Neural crest cell (in vitro differentiated cells): ENCODE data around the gene LSM2. TPM values are rescaled to one million over a fixed set of nuclear protein-coding genes. Genes with fewer than 3 reads are reported as not detected.

Source experiments
- DNase-seq: peaks from one replicate; pipeline ENCODE4 v3.0.0; 2021; ENCODE audit warnings: low read depth, mixed read lengths, low spot score
- H3K27ac Mint-ChIP-seq: one replicate; pipeline ENCODE4 v1.8.0; 2021; ENCODE audit warnings: mild to moderate bottlenecking, mixed read lengths; ENCODE audit not compliant: unreplicated experiment
- H3K27me3 Mint-ChIP-seq: 2 replicates; pipeline ENCODE4 v1.8.0; 2021; ENCODE audit warnings: low read depth, mild to moderate bottlenecking, mixed read lengths
- H3K36me3 Mint-ChIP-seq: 2 replicates; pipeline ENCODE4 v1.8.0; 2021; ENCODE audit warnings: low read depth, mild to moderate bottlenecking, mixed read lengths
- H3K4me1 Mint-ChIP-seq: 2 replicates; pipeline ENCODE4 v1.8.0; 2021; ENCODE audit warnings: mixed read lengths
- H3K4me3 Mint-ChIP-seq: one replicate; pipeline ENCODE4 v1.8.0; 2021; ENCODE audit warnings: mild to moderate bottlenecking, mixed read lengths
- H3K9me3 Mint-ChIP-seq: 2 replicates; pipeline ENCODE4 v1.8.0; 2021; ENCODE audit warnings: mixed read lengths
- total RNA-seq: library from RNA; stranded (reverse); gene quantifications from 2 replicates; pipeline ENCODE4 v1.2.1, GENCODE V29; 2021
- TF ChIP-seq, protein P1 (sequence below): fragments of 200-600 bp; sonication (generic); conservative IDR thresholded peaks from 2 replicates; pipeline ENCODE4 v1.5.0; 2021; ENCODE audit warnings: antibody characterized with exemption, mild to moderate bottlenecking

The LSM2 gene
- total RNA-seq, 1 donor from 2014 or later, result 135 TPM

DNA sequence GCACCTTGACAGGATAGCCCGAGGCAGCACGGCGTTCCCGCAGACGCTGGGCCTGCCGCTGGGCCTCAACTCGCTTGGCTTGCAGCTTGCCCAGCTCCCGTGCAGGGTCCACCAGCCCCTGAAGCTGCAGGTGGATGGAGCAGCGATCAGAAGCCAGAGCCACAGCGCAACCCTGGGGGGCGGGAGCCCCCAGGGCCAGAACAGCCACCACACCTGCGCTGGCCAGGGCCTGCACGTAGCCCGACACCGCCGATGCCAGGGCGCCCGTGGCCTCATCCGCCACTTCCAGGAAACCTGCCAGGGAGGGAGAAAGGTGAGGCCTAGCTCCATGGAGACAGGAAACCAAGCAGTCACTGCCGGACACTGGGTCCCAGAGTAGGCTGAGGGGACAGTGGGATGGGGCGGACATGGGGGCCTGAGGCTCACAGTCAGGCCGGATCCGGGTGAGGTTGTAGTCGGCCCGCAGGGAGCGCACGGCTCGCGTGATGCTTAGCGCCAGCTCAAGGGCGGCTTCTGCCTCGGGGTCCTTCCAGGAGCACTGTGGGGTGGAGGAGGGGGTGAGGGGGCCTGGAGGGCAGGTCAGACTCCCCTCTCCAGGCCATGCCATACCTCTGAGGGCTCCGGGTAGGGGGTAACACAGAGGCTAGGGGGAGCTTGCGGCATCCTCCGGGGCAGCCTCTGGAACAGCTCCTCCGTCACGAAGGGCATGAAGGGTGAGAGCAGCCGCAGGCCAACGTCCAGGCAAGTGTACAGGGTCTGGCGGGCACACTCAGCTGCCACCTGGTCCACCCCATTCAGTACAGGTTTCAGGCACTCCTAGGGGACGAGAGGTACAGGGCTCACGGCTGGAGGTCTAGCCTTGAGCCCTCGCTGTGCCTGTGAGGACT is 27.5 kb downstream of the LSM2 start:
- Mint-ChIP-seq H3K9me3 (no peaks in the 10 kb centered on the region), H3K36me3 (peaks cover 2% of the 10 kb centered on the region), H3K4me1 (no peaks in the 10 kb centered on the region), H3K4me3 (no peak overlapping the region), H3K27me3 (no peaks in the 10 kb centered on the region), H3K27ac (no peak overlapping the region)
- DNase-seq, result no peak
- TF ChIP-seq, protein P1, sequence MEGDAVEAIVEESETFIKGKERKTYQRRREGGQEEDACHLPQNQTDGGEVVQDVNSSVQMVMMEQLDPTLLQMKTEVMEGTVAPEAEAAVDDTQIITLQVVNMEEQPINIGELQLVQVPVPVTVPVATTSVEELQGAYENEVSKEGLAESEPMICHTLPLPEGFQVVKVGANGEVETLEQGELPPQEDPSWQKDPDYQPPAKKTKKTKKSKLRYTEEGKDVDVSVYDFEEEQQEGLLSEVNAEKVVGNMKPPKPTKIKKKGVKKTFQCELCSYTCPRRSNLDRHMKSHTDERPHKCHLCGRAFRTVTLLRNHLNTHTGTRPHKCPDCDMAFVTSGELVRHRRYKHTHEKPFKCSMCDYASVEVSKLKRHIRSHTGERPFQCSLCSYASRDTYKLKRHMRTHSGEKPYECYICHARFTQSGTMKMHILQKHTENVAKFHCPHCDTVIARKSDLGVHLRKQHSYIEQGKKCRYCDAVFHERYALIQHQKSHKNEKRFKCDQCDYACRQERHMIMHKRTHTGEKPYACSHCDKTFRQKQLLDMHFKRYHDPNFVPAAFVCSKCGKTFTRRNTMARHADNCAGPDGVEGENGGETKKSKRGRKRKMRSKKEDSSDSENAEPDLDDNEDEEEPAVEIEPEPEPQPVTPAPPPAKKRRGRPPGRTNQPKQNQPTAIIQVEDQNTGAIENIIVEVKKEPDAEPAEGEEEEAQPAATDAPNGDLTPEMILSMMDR, result no peak

DNA sequence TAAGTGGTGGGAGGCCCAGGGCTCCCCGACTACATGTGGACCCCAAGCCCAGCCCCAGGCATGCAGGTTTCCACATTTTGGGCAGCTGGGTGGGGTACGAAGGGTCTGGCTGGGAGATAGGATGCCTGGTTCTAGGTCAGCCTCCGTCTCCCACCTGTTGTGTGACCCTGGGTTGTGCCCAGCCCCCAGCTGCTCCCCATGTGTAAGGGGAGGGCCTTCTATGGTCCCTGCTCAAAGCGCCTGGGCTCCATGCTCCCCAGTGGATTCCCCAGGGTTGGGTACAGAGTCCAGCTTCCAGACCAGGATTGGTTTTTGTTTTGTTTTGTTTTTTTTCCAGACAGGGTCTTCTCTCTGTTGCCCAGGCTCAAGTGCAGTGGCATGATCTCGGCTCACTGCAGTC is 28.6 kb downstream of the LSM2 start:
- no peaks in the 10 kb centered on the region for H3K27me3 Mint-ChIP-seq
- H3K9me3 Mint-ChIP-seq, result no peaks in the 10 kb centered on the region
- no peaks in the 10 kb centered on the region for H3K4me1 Mint-ChIP-seq
- TF ChIP-seq, protein P1, result no peak
- H3K4me3 Mint-ChIP-seq, result no peak overlapping the region
- no peak overlapping the region for H3K27ac Mint-ChIP-seq
- DNase-seq, result no peak
- H3K36me3 Mint-ChIP-seq, result no peaks in the 10 kb centered on the region

DNA sequence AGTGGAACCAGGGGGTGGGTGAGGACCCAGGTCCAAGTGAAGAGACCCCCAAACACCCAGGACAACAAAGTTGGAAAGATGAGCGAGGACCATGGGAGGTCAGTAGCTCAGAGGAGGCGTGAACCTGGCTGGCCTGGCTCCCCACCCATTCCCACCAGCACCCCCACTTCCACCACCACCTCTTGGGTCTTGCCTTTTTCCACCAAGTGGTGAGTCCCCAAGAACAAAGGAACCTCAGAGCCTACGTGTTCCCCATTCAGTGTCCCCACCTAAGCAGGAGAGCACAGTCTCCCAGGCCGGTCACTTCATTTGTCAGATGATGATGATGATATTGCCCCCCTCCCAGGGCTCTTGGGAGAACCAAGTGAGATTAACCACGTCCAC is 29.1 kb downstream of the LSM2 start:
- Mint-ChIP-seq H3K9me3 (no peaks in the 10 kb centered on the region), H3K27ac (no peak overlapping the region), H3K27me3 (no peaks in the 10 kb centered on the region), H3K4me1 (no peaks in the 10 kb centered on the region), H3K4me3 (no peak overlapping the region), H3K36me3 (no peaks in the 10 kb centered on the region)
- TF ChIP-seq, protein P1, result no peak
- no peak for DNase-seq

DNA sequence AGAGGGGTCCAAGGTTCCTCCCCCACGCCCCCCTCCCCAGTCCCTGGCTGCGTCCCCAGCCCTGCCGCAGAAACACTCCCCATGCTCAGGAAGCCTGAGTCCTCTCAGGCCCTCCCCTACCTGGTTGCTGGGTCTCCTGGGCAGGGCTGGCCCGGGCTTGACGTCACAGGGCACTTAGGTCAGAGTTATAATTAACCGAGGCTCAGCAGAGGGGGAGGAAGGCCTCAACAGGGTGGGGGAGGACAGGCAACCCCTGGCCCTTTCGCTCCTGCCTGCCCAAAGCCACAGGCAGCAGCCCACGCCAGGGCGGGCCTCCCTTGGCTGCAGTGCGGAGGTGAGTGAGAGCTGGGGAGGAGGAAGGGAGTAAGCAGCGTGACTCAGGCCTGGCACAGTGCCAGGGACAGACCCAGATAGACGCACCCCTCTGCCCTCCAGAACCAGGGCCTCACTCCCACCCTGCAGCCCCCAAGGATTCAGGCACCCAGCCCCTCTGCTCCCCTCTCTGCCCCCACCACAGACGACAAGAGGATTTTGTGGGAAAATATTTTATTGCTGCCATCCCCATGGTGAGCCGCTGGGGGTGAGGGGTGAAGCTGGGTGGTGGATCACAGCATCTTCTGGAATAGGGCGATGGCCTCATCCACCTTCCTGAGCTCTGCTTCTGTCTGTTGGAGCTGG is 29.6 kb downstream of the LSM2 start, which contains the start of gene VWA7:
TSS of gene VWA7 (minus strand) at position 340 of the 678 bp plus-strand sequence. CDS start 549 bp downstream, outside the sequence.
- Mint-ChIP-seq H3K27ac (no peak within 1 kb of the TSS), H3K27me3 (no peaks in the 10 kb centered on the region), H3K4me1 (no peaks in the 10 kb centered on the region), H3K9me3 (no peaks in the 10 kb centered on the region), H3K4me3 (no peak within 1 kb of the TSS), H3K36me3 (no peaks in the 10 kb centered on the region)
- TF ChIP-seq, protein P1, result no peak
- DNase-seq, result no peak

DNA sequence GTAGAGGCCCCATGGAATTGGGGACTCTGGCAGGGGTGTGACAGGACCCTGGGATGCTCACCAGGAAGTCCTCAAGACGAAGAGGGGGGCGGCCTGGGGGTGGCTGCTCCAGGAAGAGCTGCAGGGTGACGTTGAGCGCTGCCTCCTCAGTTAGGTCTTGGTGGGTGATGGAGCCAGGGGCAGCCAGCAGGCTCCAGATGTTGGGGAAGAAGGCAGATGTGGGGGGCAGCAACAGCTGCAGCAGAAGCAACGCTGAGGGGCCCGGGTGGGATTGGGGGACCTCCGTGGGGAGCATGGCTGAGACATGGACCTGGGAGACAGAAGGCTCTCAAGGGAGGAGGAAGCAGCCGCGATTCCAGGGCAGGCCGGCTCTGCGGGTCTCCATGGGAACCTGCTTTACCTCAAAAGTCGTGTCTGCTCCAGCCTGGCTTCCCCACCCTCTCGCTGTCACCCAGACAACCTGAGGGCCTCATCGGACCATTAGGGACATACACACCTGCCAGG is 30.2 kb downstream of the LSM2 start:
- no peak overlapping the region for H3K27ac Mint-ChIP-seq
- no peak for DNase-seq
- no peaks in the 10 kb centered on the region for H3K27me3 Mint-ChIP-seq
- H3K9me3 Mint-ChIP-seq, result no peaks in the 10 kb centered on the region
- no peaks in the 10 kb centered on the region for H3K4me1 Mint-ChIP-seq
- H3K4me3 Mint-ChIP-seq, result no peak overlapping the region
- TF ChIP-seq, protein P1, result no peak
- H3K36me3 Mint-ChIP-seq, result no peaks in the 10 kb centered on the region
